HCT116 (cell line): ENCODE data around the gene MFSD6.

ENCODE experiments used
- CEBPB ChIP-seq: IDR thresholded peaks from 2 replicates; pipeline ENCODE4 v1.6.1; 2012; ENCODE audit warnings: low read depth
- CTCF ChIP-seq, 3 experiments: fragments of 200-600 bp in 1 of 3; sonication (generic) in 1 of 3; IDR thresholded peaks in 2 of 3; conservative IDR thresholded peaks in 1 of 3; 2 replicates each; pipeline ENCODE4 v1.5.1; 2012 to 2017; ENCODE audit warnings: low read depth in 2 of 3, low read length in 2 of 3, antibody characterized with exemption in 1 of 3, borderline replicate concordance in 1 of 3, control low read depth in 1 of 3, mild to moderate bottlenecking in 1 of 3, mixed read lengths in 1 of 3, mixed run types in 1 of 3, moderate library complexity in 1 of 3; ENCODE audit not compliant: insufficient read depth in 1 of 3
- ELF1 ChIP-seq: IDR thresholded peaks from 2 replicates; pipeline ENCODE4 v1.6.1; 2012; ENCODE audit warnings: low read depth, borderline replicate concordance
- EZH2 ChIP-seq: fragments of 200-600 bp; sonication (generic); IDR thresholded peaks from 2 replicates; pipeline ENCODE4 v1.6.1; 2017; ENCODE audit warnings: antibody characterized with exemption, mixed run types
- MAX ChIP-seq: IDR thresholded peaks from 2 replicates; pipeline ENCODE4 v1.6.1; 2012
- POLR2A ChIP-seq: IDR thresholded peaks from 2 replicates; pipeline ENCODE4 v1.7.0; 2011; ENCODE audit warnings: borderline replicate concordance; ENCODE audit not compliant: insufficient read depth, insufficient read length; ENCODE audit errors: extremely low read depth
- REST ChIP-seq: IDR thresholded peaks from 2 replicates; pipeline ENCODE4 v1.6.1; 2012; ENCODE audit warnings: low read depth
- YY1 ChIP-seq: IDR thresholded peaks from 2 replicates; pipeline ENCODE4 v1.6.1; 2011; ENCODE audit warnings: low read length, low read depth, moderate library complexity, mild to moderate bottlenecking; ENCODE audit not compliant: insufficient replicate concordance; ENCODE audit errors: extremely low read depth
- ZNF274 ChIP-seq: fragments of 200-500 bp; sonication (Bioruptor generic); IDR thresholded peaks from 2 replicates; pipeline ENCODE4 v1.6.1; 2014; ENCODE audit warnings: mild to moderate bottlenecking, low read depth, low read length, inconsistent platforms

- no peak for TF ChIP-seq REST
- TF ChIP-seq MAX = no peak
- no peak for TF ChIP-seq EZH2
- TF ChIP-seq ZNF274 = no peak
- no peak for TF ChIP-seq CTCF (IDR thresholded peaks at IDR 0.05 in 2 of 3, conservative IDR thresholded peaks at IDR 0.05 in 1 of 3; ENCODE audit: borderline replicate concordance in 1 of 3, insufficient read depth in 1 of 3, low read depth in 2 of 3, low read length in 2 of 3)
- TF ChIP-seq YY1 = no peak
- TF ChIP-seq POLR2A = no peak
- no peak for TF ChIP-seq CEBPB
- TF ChIP-seq ELF1 = no peak
Measured at GRCh38 chr2:190380962-190381412, 27.2 kb upstream of the MFSD6 start.
